Neural progenitor cell (in vitro differentiated cells): ENCODE data around the gene TXNDC11.

Source experiments
- CTCF ChIP-seq: fragments of 200-600 bp; sonication (generic); IDR thresholded peaks from 2 replicates; pipeline ENCODE4 v1.5.1; 2017; ENCODE audit warnings: antibody characterized with exemption, mild to moderate bottlenecking
- EZH2 ChIP-seq: fragments of 200-600 bp; sonication (generic); IDR thresholded peaks from 2 replicates; pipeline ENCODE4 v1.6.1; 2017; ENCODE audit warnings: antibody characterized with exemption, mild to moderate bottlenecking, moderate library complexity
- EZH2phosphoT487 ChIP-seq: fragments of 200-600 bp; sonication (generic); IDR thresholded peaks from 2 replicates; pipeline ENCODE4 v1.6.1; 2017; ENCODE audit warnings: antibody characterized with exemption

- TF ChIP-seq CTCF (no peak), EZH2phosphoT487 (no peak), EZH2 (no peak)
Observed at GRCh38 chr16:11638140-11638539, 104.5 kb downstream of the TXNDC11 start.
